ENCODE data around the gene GNPDA1. TPM values are rescaled to one million over a fixed set of nuclear protein-coding genes. Genes with fewer than 3 reads are reported as not detected.

Gene GNPDA1
- polyA plus RNA-seq, 1 donor from 2014 or later = 28.9 TPM

DNA sequence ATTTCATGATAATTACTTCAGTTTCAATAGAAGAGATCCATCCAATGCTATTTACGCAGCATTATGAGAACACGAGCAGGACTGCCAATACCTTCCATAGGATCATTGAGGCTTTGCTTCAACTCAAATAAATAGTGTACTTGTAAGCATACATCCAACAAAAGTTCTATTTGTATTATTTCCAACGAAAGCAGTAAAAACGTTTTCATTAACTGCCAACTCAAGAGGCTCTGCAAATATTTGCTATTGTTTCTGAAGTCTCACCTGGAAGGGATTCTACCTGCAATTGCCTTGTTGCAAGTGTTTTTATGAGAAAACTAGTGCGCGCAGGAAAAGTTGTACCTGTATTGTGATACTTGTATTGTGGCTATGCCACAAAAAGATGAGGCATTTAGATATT, 11.0 kb upstream of the GNPDA1 start:
- no peaks in the 10 kb centered on the region for H3K27me3 ChIP-seq (ENCODE audit: insufficient read depth, low read depth, low read length)
- TF ChIP-seq EP300 (conservative IDR thresholded peaks at IDR 0.05; ENCODE audit: poor library complexity, severe bottlenecking) = no peak
- TF ChIP-seq MXI1 (conservative IDR thresholded peaks at IDR 0.05; ENCODE audit: poor library complexity, severe bottlenecking) = no peak
- TF ChIP-seq SMC3 (conservative IDR thresholded peaks at IDR 0.05; ENCODE audit: poor library complexity) = no peak
- TF ChIP-seq, protein P1, sequence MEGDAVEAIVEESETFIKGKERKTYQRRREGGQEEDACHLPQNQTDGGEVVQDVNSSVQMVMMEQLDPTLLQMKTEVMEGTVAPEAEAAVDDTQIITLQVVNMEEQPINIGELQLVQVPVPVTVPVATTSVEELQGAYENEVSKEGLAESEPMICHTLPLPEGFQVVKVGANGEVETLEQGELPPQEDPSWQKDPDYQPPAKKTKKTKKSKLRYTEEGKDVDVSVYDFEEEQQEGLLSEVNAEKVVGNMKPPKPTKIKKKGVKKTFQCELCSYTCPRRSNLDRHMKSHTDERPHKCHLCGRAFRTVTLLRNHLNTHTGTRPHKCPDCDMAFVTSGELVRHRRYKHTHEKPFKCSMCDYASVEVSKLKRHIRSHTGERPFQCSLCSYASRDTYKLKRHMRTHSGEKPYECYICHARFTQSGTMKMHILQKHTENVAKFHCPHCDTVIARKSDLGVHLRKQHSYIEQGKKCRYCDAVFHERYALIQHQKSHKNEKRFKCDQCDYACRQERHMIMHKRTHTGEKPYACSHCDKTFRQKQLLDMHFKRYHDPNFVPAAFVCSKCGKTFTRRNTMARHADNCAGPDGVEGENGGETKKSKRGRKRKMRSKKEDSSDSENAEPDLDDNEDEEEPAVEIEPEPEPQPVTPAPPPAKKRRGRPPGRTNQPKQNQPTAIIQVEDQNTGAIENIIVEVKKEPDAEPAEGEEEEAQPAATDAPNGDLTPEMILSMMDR (IDR thresholded peaks at IDR 0.05; ENCODE audit: poor library complexity, severe bottlenecking) = no peak
- no peak for TF ChIP-seq EZH2 (IDR thresholded peaks at IDR 0.05; ENCODE audit: borderline replicate concordance, insufficient read depth, low read length, poor library complexity, severe bottlenecking)
- TF ChIP-seq POLR2AphosphoS5 (IDR thresholded peaks at IDR 0.05) = no peak
- no peak for TF ChIP-seq REST (IDR thresholded peaks at IDR 0.05; ENCODE audit: borderline replicate concordance)
- TF ChIP-seq RAD21 (conservative IDR thresholded peaks at IDR 0.05) = no peak
- TF ChIP-seq TAF1 (IDR thresholded peaks at IDR 0.05; ENCODE audit: low read depth) = no peak
- H4K20me1 ChIP-seq (ENCODE audit: insufficient read depth) = no peaks in the 10 kb centered on the region
- H2AFZ ChIP-seq (ENCODE audit: low read depth, low read length) = no peak overlapping the region
- H3K9me3 ChIP-seq (ENCODE audit: low read length) = no peaks in the 10 kb centered on the region
- no peaks in the 10 kb centered on the region for H3K36me3 ChIP-seq (ENCODE audit: insufficient read depth, low read length)
- no peaks in the 10 kb centered on the region for H3K9me2 ChIP-seq (ENCODE audit: insufficient read depth, low read length)
- H3K4me2 ChIP-seq (ENCODE audit: low read length) = no peak overlapping the region
- no peak overlapping the region for H3K27ac ChIP-seq (ENCODE audit: low read length)
- H3K4me3 ChIP-seq (ENCODE audit: low read length) = no peak overlapping the region
- H3K9ac ChIP-seq (ENCODE audit: low read length) = no peak overlapping the region
- peaks cover 6% of the 10 kb centered on the region for H3F3A ChIP-seq (ENCODE audit: insufficient read depth, low read length, poor library complexity, severe bottlenecking)
- no peaks in the 10 kb centered on the region for H3K79me2 ChIP-seq (replicated peaks; ENCODE audit: insufficient read depth, low read length)

DNA sequence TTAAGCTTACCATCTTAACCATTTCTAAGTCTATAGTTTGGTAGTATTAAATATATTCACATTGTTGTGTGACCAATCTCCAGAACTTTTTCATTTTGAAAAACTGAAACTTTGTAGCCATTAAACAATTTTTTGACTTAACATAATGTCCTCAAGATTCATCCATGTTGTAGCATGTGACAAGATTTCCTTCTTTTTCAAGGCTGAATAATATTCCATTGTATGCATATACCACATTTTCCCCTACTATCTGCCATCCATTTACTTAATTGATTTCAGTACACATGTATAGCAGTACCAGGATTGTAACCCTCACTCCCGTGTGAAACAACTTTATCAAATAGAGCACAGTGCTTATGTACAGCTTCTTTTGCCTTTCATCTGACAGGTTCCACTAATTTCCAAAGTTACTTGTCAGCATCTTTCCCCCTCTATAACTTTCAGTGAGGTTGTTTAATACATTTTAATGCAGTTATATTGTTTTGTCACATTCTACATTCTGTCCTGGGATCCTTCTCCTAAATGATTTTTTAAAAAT, 7.4 kb upstream of the GNPDA1 start:
- Histone ChIP-seq H3K9ac (ENCODE audit: low read length) (no peak overlapping the region), H3K9me2 (ENCODE audit: insufficient read depth, low read length) (no peaks in the 10 kb centered on the region), H3F3A (ENCODE audit: insufficient read depth, low read length, poor library complexity, severe bottlenecking) (peaks cover under 1% of the 10 kb centered on the region), H2AFZ (ENCODE audit: low read depth, low read length) (no peak overlapping the region), H4K20me1 (ENCODE audit: insufficient read depth) (no peaks in the 10 kb centered on the region), H3K36me3 (ENCODE audit: insufficient read depth, low read length) (no peaks in the 10 kb centered on the region), H3K79me2 (replicated peaks; ENCODE audit: insufficient read depth, low read length) (no peaks in the 10 kb centered on the region), H3K27me3 (ENCODE audit: insufficient read depth, low read depth, low read length) (no peaks in the 10 kb centered on the region), H3K27ac (ENCODE audit: low read length) (no peak overlapping the region), H3K4me2 (ENCODE audit: low read length) (no peak overlapping the region), H3K9me3 (ENCODE audit: low read length) (no peaks in the 10 kb centered on the region), H3K4me3 (ENCODE audit: low read length) (no peak overlapping the region)
- no peak for TF ChIP-seq EP300 (conservative IDR thresholded peaks at IDR 0.05; ENCODE audit: poor library complexity, severe bottlenecking)
- TF ChIP-seq MXI1 (conservative IDR thresholded peaks at IDR 0.05; ENCODE audit: poor library complexity, severe bottlenecking) = no peak
- TF ChIP-seq, protein P1 (IDR thresholded peaks at IDR 0.05; ENCODE audit: poor library complexity, severe bottlenecking) = no peak
- no peak for TF ChIP-seq RAD21 (conservative IDR thresholded peaks at IDR 0.05)
- no peak for TF ChIP-seq REST (IDR thresholded peaks at IDR 0.05; ENCODE audit: borderline replicate concordance)
- no peak for TF ChIP-seq SMC3 (conservative IDR thresholded peaks at IDR 0.05; ENCODE audit: poor library complexity)
- TF ChIP-seq TAF1 (IDR thresholded peaks at IDR 0.05; ENCODE audit: low read depth) = no peak
- TF ChIP-seq POLR2AphosphoS5 (IDR thresholded peaks at IDR 0.05) = no peak
- TF ChIP-seq EZH2 (IDR thresholded peaks at IDR 0.05; ENCODE audit: borderline replicate concordance, insufficient read depth, low read length, poor library complexity, severe bottlenecking) = no peak

Measured in neural cell (in vitro differentiated cells).